GM12878 (cell line): Measurements from ENCODE around the gene KRT81.

Experiments
- KAT2A ChIP-seq: conservative IDR thresholded peaks from 2 replicates; pipeline ENCODE4 v1.6.1; 2011; ENCODE audit warnings: low read depth, low read length; ENCODE audit not compliant: control insufficient read depth
- NBN ChIP-seq: fragments of 450-650 bp; IDR thresholded peaks from 2 replicates; pipeline ENCODE4 v1.6.1; 2016
- RAD21 ChIP-seq: IDR thresholded peaks from 2 replicates; pipeline ENCODE4 v1.6.1; 2011; ENCODE audit warnings: mild to moderate bottlenecking, low read depth, low read length, moderate library complexity; ENCODE audit not compliant: insufficient read depth
- SPI1 ChIP-seq: IDR thresholded peaks from 2 replicates; pipeline ENCODE4 v1.6.1; 2011; ENCODE audit warnings: low read depth, mild to moderate bottlenecking, low read length, moderate library complexity, borderline replicate concordance; ENCODE audit not compliant: insufficient read depth
- TF ChIP-seq, protein P1 (sequence below), 3 experiments: IDR thresholded peaks in 2 of 3; conservative IDR thresholded peaks in 1 of 3; 2 replicates each; pipeline ENCODE4 v1.5.1; 2011; ENCODE audit warnings: low read depth in 3 of 3, low read length in 3 of 3, mild to moderate bottlenecking in 3 of 3, control low read depth in 2 of 3, moderate library complexity in 2 of 3, inconsistent platforms in 1 of 3, mixed read lengths in 1 of 3; ENCODE audit not compliant: control insufficient read depth in 2 of 3, insufficient read depth in 1 of 3; ENCODE audit errors: extremely low read depth in 1 of 3

DNA sequence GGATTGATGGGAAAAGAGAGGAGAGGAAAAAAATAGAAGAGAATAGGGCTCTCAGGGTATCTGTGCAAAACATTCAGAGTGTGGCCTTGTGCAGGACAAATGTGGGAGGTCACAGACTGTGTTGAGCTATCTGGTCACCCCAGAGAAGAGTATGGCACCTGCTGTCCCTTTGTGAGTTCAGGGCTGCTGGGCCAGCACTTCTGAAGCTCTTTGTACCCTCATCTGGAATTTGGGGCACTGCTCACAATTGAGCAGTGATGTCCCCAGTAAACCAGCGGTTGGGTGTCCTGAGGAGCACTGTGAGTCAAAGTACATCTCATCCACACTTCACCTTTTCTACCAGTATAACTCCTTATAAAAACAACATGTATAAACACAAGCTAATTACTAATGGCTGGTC is 2.6 kb upstream of the KRT81 start:
- TF ChIP-seq, protein P1, sequence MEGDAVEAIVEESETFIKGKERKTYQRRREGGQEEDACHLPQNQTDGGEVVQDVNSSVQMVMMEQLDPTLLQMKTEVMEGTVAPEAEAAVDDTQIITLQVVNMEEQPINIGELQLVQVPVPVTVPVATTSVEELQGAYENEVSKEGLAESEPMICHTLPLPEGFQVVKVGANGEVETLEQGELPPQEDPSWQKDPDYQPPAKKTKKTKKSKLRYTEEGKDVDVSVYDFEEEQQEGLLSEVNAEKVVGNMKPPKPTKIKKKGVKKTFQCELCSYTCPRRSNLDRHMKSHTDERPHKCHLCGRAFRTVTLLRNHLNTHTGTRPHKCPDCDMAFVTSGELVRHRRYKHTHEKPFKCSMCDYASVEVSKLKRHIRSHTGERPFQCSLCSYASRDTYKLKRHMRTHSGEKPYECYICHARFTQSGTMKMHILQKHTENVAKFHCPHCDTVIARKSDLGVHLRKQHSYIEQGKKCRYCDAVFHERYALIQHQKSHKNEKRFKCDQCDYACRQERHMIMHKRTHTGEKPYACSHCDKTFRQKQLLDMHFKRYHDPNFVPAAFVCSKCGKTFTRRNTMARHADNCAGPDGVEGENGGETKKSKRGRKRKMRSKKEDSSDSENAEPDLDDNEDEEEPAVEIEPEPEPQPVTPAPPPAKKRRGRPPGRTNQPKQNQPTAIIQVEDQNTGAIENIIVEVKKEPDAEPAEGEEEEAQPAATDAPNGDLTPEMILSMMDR (IDR thresholded peaks at IDR 0.05 in 2 of 3, conservative IDR thresholded peaks at IDR 0.05 in 1 of 3; ENCODE audit: control insufficient read depth in 2 of 3, extremely low read depth in 1 of 3, insufficient read depth in 1 of 3, low read depth in 3 of 3, low read length in 3 of 3), result no peak
- TF ChIP-seq KAT2A (no peak), SPI1 (no peak), RAD21 (no peak), NBN (no peak)
